Naive thymus-derived CD4-positive, alpha-beta T cell (primary cell): Measurements from ENCODE around the gene TMEM117. TPM values are rescaled to one million over a fixed set of nuclear protein-coding genes. Genes with fewer than 3 reads are reported as not detected.

Experiments used
- ATAC-seq: fragments of 150-1000 bp; cut with Tn5 transposase; 2 replicates; pipeline ENCODE4 v1.10.0; 2021; ENCODE audit warnings: mild to moderate bottlenecking, moderate library complexity
- CTCF ChIA-PET: fragments of 350-600 bp; sonication (Branson Sonifier 250); formaldehyde crosslinking; loops from one replicate; lab custom pipeline; 2021; ENCODE audit warnings: antibody characterized with exemption; lab: Charles Lee
- POLR2A ChIA-PET: fragments of 350-600 bp; sonication (Branson Sonifier 250); formaldehyde crosslinking; loops from one replicate; lab custom pipeline; 2021; ENCODE audit warnings: antibody characterized with exemption, inconsistent platforms; lab: Charles Lee
- DNase-seq, 9 donors: peaks; one replicate each; pipeline versions ENCODE4 v3.0.0 to v3.0.0-alpha.2; 2020 to 2022; ENCODE audit warnings: mixed read lengths in 1 of 9
- H3K27ac ChIP-seq: one replicate; pipeline ENCODE4 v1.7.0; 2013; ENCODE audit warnings: mild to moderate bottlenecking, low read depth, low read length, moderate library complexity
- H3K27me3 ChIP-seq, 2 donors: one replicate each; pipeline ENCODE4 v1.7.0; 2013; ENCODE audit warnings: low read length in 2 of 2, mild to moderate bottlenecking in 2 of 2, moderate library complexity in 2 of 2; ENCODE audit not compliant: control insufficient read depth in 2 of 2, insufficient read depth in 2 of 2
- H3K36me3 ChIP-seq, 3 experiments: 1 replicate in 2 of 3; 2 replicates in 1 of 3; pipeline ENCODE4 v1.7.0; 2013; ENCODE audit warnings: low read length in 3 of 3, mild to moderate bottlenecking in 3 of 3, moderate library complexity in 1 of 3; ENCODE audit not compliant: insufficient read depth in 3 of 3, control insufficient read depth in 2 of 3
- H3K4me1 ChIP-seq, 2 donors: one replicate each; pipeline ENCODE4 v1.7.0; 2013; ENCODE audit warnings: low read length in 2 of 2, mild to moderate bottlenecking in 2 of 2, moderate library complexity in 1 of 2; ENCODE audit not compliant: control insufficient read depth in 2 of 2, insufficient read depth in 2 of 2
- H3K4me3 ChIP-seq: 2 replicates; pipeline ENCODE4 v1.7.0; 2013; ENCODE audit warnings: mild to moderate bottlenecking, low read length
- H3K9me3 ChIP-seq, 3 experiments: 1 replicate in 2 of 3; 2 replicates in 1 of 3; pipeline ENCODE4 v1.7.0; 2013; ENCODE audit warnings: low read length in 3 of 3; ENCODE audit not compliant: control insufficient read depth in 2 of 3
- H3K27ac Mint-ChIP-seq, 9 donors: one replicate each; pipeline ENCODE4 v1.8.0; 2020 to 2022; ENCODE audit warnings: mixed read lengths in 9 of 9, mild to moderate bottlenecking in 8 of 9, moderate library complexity in 5 of 9, inconsistent platforms in 2 of 9
- H3K27me3 Mint-ChIP-seq, 5 donors: one replicate each; pipeline ENCODE4 v1.8.0; 2021 to 2022; ENCODE audit warnings: mixed read lengths in 5 of 5, mild to moderate bottlenecking in 1 of 5
- H3K36me3 Mint-ChIP-seq, 5 donors: one replicate each; pipeline ENCODE4 v1.8.0; 2020 to 2022; ENCODE audit warnings: mixed read lengths in 5 of 5, mild to moderate bottlenecking in 3 of 5, inconsistent platforms in 1 of 5
- H3K4me1 Mint-ChIP-seq, 7 donors: one replicate each; pipeline ENCODE4 v1.8.0; 2020 to 2022; ENCODE audit warnings: mixed read lengths in 7 of 7, mild to moderate bottlenecking in 3 of 7, inconsistent platforms in 1 of 7
- H3K4me3 Mint-ChIP-seq, 10 donors: one replicate each; pipeline ENCODE4 v1.8.0; 2020 to 2022; ENCODE audit warnings: mild to moderate bottlenecking in 10 of 10, mixed read lengths in 10 of 10, moderate library complexity in 6 of 10, inconsistent platforms in 2 of 10
- H3K9me3 Mint-ChIP-seq, 11 donors: one replicate each; pipeline ENCODE4 v1.8.0; 2020 to 2022; ENCODE audit warnings: mixed read lengths in 11 of 11, mild to moderate bottlenecking in 4 of 11, inconsistent platforms in 1 of 11, moderate library complexity in 1 of 11
- intact Hi-C, 2 donors: fragments of 100-400 bp; cut with micrococcal nuclease; formaldehyde crosslinking; loops; one replicate each; pipeline ENCODE4 v1.15.1; 2023
- polyA plus RNA-seq, 2 donors: library from polyadenylated mRNA; unstranded; fragments of 300-500 nt; fragmentation: Illumina TruSeq; gene quantifications; one replicate each; pipeline ENCODE4 v1.2.3, GENCODE V29; 2021
- total RNA-seq, 6 experiments: library from RNA in 5 of 6; stranded (reverse) in 5 of 6; gene quantifications; 1 replicate in 5 of 6; 2 replicates in 1 of 6; pipeline ENCODE4 v1.2.3 and lab custom pipeline; 2021 to 2026

The TMEM117 gene
- total and polyA plus RNA-seq, 7 experiments from 2014 or later = 0.31 to 6.6 (median 4.2) TPM

DNA sequence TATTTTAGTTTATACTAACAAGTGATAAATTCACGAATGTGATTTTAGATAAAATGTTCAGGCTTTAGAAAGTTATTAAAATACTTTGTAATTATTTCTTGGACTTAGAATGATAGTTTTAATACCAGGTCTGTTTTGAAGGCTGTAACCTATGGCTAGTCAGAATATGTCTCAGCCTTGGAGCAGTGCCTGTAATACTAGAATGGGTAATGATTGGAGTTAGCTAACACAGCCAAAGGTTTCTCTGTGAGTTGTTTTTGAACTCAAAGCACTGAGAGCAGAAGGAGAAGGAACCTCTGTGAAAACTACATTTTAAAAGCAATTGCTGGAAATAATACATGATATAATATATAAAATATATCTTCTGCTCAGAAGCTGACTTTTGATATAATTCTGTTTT is 110.1 kb downstream of the TMEM117 start:
- H3K27ac Mint-ChIP-seq = no peak overlapping the region
- H3K4me3 ChIP-seq = no peak overlapping the region
- H3K27ac ChIP-seq = no peak overlapping the region
- no peak for DNase-seq
- CTCF ChIA-PET = no interaction called here
- POLR2A ChIA-PET = no interaction called here
- peaks cover 0 to 60% (median 44%) of the 10 kb centered on the region in 5 donors for H3K36me3 Mint-ChIP-seq
- intact Hi-C loops = no loop called here
- H3K9me3 ChIP-seq = no peaks in the 10 kb centered on the region
- no peaks in the 10 kb centered on the region for H3K27me3 Mint-ChIP-seq
- ATAC-seq = no peak
- H3K4me1 Mint-ChIP-seq = peaks cover 0 to 2% (median 0%) of the 10 kb centered on the region in 7 donors
- no peaks in the 10 kb centered on the region for H3K27me3 ChIP-seq
- no peak overlapping the region for H3K4me3 Mint-ChIP-seq
- H3K36me3 ChIP-seq = no peaks in the 10 kb centered on the region
- peaks cover 0 to 6% (median 0%) of the 10 kb centered on the region in 11 donors for H3K9me3 Mint-ChIP-seq
- H3K4me1 ChIP-seq = no peaks in the 10 kb centered on the region

GRCh38 chr12:43951286-43951685 is 115.4 kb downstream of the TMEM117 start:
- Histone ChIP-seq H3K27me3 (no peaks in the 10 kb centered on the region), H3K27ac (no peak overlapping the region), H3K36me3 (no peaks in the 10 kb centered on the region), H3K4me1 (no peaks in the 10 kb centered on the region), H3K4me3 (no peak overlapping the region), H3K9me3 (no peaks in the 10 kb centered on the region)
- intact Hi-C loops = no loop called here
- peaks cover 0 to 52% (median 37%) of the 10 kb centered on the region in 5 donors for H3K36me3 Mint-ChIP-seq
- peaks cover 0 to 13% (median 8%) of the 10 kb centered on the region in 7 donors for H3K4me1 Mint-ChIP-seq
- peaks cover 0 to 8% (median 0%) of the 10 kb centered on the region in 5 donors for H3K27me3 Mint-ChIP-seq
- ChIA-PET POLR2A (no interaction called here), CTCF (no interaction called here)
- ATAC-seq (no peak), DNase-seq (no peak)
- no peak overlapping the region for H3K27ac Mint-ChIP-seq
- H3K4me3 Mint-ChIP-seq = no peak overlapping the region
- peaks cover 0 to 30% (median 0%) of the 10 kb centered on the region in 11 donors for H3K9me3 Mint-ChIP-seq

- no peaks in the 10 kb centered on the region for H3K36me3 ChIP-seq
- intact Hi-C loops = loop anchor here (1.0 to 5.0 kb wide), 3 partner anchors 973 to 989 kb away; no protein-coding TSS in a partner anchor
- H3K27ac Mint-ChIP-seq = no peak overlapping the region
- H3K4me3 Mint-ChIP-seq = no peak overlapping the region
- H3K27ac ChIP-seq = no peak overlapping the region
- no peaks in the 10 kb centered on the region for H3K4me1 ChIP-seq
- peaks cover 0 to 9% (median 0%) of the 10 kb centered on the region in 5 donors for H3K36me3 Mint-ChIP-seq
- H3K9me3 ChIP-seq = no peaks in the 10 kb centered on the region
- CTCF ChIA-PET = interaction anchor here (0.9 kb wide), 1 partner anchor 58 kb away, joined by 3 read pairs; no protein-coding TSS in a partner anchor
- H3K4me1 Mint-ChIP-seq = peaks cover 0 to 13% (median 5%) of the 10 kb centered on the region in 7 donors
- peaks cover 0 to 12% (median 0%) of the 10 kb centered on the region in 11 donors for H3K9me3 Mint-ChIP-seq
- no peaks in the 10 kb centered on the region for H3K27me3 ChIP-seq
- POLR2A ChIA-PET = no interaction called here
- peak; percentile 68 for ATAC-seq
- H3K4me3 ChIP-seq = no peak overlapping the region
- H3K27me3 Mint-ChIP-seq = peaks cover 0 to 8% (median 0%) of the 10 kb centered on the region in 5 donors
- peak in 5 of 9 donors; percentile 5 to 22 (median 13) for DNase-seq
These were observed 122.0 kb downstream of the TMEM117 start for GRCh38 chr12:43957732-43958372.

- no peaks in the 10 kb centered on the region for H3K9me3 ChIP-seq
- intact Hi-C loops = no loop called here
- no peaks in the 10 kb centered on the region for H3K27me3 ChIP-seq
- POLR2A ChIA-PET = no interaction called here
- no peak overlapping the region for H3K27ac ChIP-seq
- DNase-seq (no peak), ATAC-seq (no peak)
- Mint-ChIP-seq H3K27me3 (no peaks in the 10 kb centered on the region), H3K27ac (no peak overlapping the region), H3K36me3 (peaks cover 0 to 26% (median 13%) of the 10 kb centered on the region in 5 donors), H3K4me3 (no peak overlapping the region), H3K4me1 (no peaks in the 10 kb centered on the region), H3K9me3 (peaks cover 0 to 13% (median 3%) of the 10 kb centered on the region in 11 donors)
- H3K4me1 ChIP-seq = no peaks in the 10 kb centered on the region
- CTCF ChIA-PET = no interaction called here
- no peaks in the 10 kb centered on the region for H3K36me3 ChIP-seq
- H3K4me3 ChIP-seq = no peak overlapping the region
These were observed 128.2 kb downstream of the TMEM117 start for GRCh38 chr12:43964033-43964432.

DNA sequence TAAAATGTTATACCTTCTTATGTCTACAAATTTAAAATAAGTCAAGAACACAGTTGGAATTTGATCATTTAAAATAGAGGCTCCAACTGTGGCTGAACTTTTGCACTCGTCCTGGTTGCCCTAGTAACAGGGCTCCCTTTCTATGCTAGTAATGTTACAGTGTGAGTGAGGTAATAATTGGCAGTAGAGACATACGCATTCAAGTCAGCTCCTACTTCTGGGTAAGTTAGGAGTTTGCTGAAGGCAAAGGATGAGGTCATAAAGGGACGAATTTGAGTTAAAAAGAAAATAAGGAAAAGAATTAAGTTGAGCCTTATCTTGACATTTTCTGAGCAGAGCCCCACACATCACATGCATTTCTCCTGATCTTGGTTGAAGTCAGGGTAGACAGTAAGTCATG is 129.1 kb downstream of the TMEM117 start:
- H3K36me3 ChIP-seq = no peaks in the 10 kb centered on the region
- H3K27ac ChIP-seq = no peak overlapping the region
- H3K9me3 ChIP-seq = no peaks in the 10 kb centered on the region
- DNase-seq = no peak
- H3K27me3 Mint-ChIP-seq = no peaks in the 10 kb centered on the region
- peaks cover 0 to 13% (median 3%) of the 10 kb centered on the region in 11 donors for H3K9me3 Mint-ChIP-seq
- ATAC-seq = no peak
- no peak overlapping the region for H3K27ac Mint-ChIP-seq
- intact Hi-C loops = no loop called here
- ChIA-PET CTCF (no interaction called here), POLR2A (no interaction called here)
- no peak overlapping the region for H3K4me3 Mint-ChIP-seq
- peaks cover 0 to 3% (median 0%) of the 10 kb centered on the region in 7 donors for H3K4me1 Mint-ChIP-seq
- H3K36me3 Mint-ChIP-seq = peaks cover 0 to 24% (median 18%) of the 10 kb centered on the region in 5 donors
- no peaks in the 10 kb centered on the region for H3K27me3 ChIP-seq
- H3K4me1 ChIP-seq = no peaks in the 10 kb centered on the region
- no peak overlapping the region for H3K4me3 ChIP-seq

- no peak for ATAC-seq
- Histone ChIP-seq H3K27ac (no peak overlapping the region), H3K27me3 (no peaks in the 10 kb centered on the region), H3K36me3 (no peaks in the 10 kb centered on the region), H3K4me1 (no peaks in the 10 kb centered on the region), H3K9me3 (no peaks in the 10 kb centered on the region), H3K4me3 (no peak overlapping the region)
- ChIA-PET CTCF (interaction anchor here (0.7 kb wide), 1 partner anchor 47 kb away, joined by 3 read pairs; no protein-coding TSS in a partner anchor), POLR2A (no interaction called here)
- H3K36me3 Mint-ChIP-seq = peaks cover 0 to 28% (median 23%) of the 10 kb centered on the region in 5 donors
- intact Hi-C loops = no loop called here
- no peak for DNase-seq
- H3K4me3 Mint-ChIP-seq = no peak overlapping the region
- peaks cover 0 to 3% (median 0%) of the 10 kb centered on the region in 7 donors for H3K4me1 Mint-ChIP-seq
- H3K27ac Mint-ChIP-seq = no peak overlapping the region
- H3K27me3 Mint-ChIP-seq = no peaks in the 10 kb centered on the region
- H3K9me3 Mint-ChIP-seq = peaks cover 0 to 13% (median 3%) of the 10 kb centered on the region in 11 donors
These were observed 130.0 kb downstream of the TMEM117 start for GRCh38 chr12:43965899-43966298.

- H3K36me3 Mint-ChIP-seq = peaks cover 0 to 44% (median 31%) of the 10 kb centered on the region in 5 donors
- H3K27ac Mint-ChIP-seq = no peak overlapping the region
- peaks cover 0 to 13% (median 3%) of the 10 kb centered on the region in 11 donors for H3K9me3 Mint-ChIP-seq
- H3K4me3 Mint-ChIP-seq = no peak overlapping the region
- H3K27me3 Mint-ChIP-seq = no peaks in the 10 kb centered on the region
- Histone ChIP-seq H3K27ac (no peak overlapping the region), H3K4me1 (no peaks in the 10 kb centered on the region), H3K4me3 (no peak overlapping the region), H3K36me3 (no peaks in the 10 kb centered on the region), H3K9me3 (no peaks in the 10 kb centered on the region), H3K27me3 (no peaks in the 10 kb centered on the region)
- ChIA-PET CTCF (no interaction called here), POLR2A (no interaction called here)
- peaks cover 0 to 3% (median 0%) of the 10 kb centered on the region in 7 donors for H3K4me1 Mint-ChIP-seq
- intact Hi-C loops = no loop called here
- DNase-seq (no peak), ATAC-seq (no peak)
These were observed 132.9 kb downstream of the TMEM117 start for GRCh38 chr12:43968736-43969135.
